Liver (tissue), 9 donors: ENCODE data around the gene FKBP1B. TPM values are rescaled to one million over a fixed set of nuclear protein-coding genes. Genes with fewer than 3 reads are reported as not detected.
"Not testable (repeated sequence)": the region's sequence is repeated elsewhere in the genome, so short reads cannot be mapped to it uniquely, and the experiment has no call there.

Experiments used
- DNase-seq: peaks from one replicate; pipeline ENCODE4 v3.0.0-alpha.2; 2017; ENCODE audit warnings: low spot score
- H3K27ac ChIP-seq, 2 donors: one replicate each; pipeline ENCODE4 v1.7.0; 2013; ENCODE audit warnings: inconsistent platforms in 2 of 2, low read length in 2 of 2, control low read depth in 1 of 2, low read depth in 1 of 2, mild to moderate bottlenecking in 1 of 2
- H3K27me3 ChIP-seq, 4 donors: one replicate each; pipeline versions ENCODE4 v1.6.1 to v1.7.0; 2013; ENCODE audit warnings: low read length in 3 of 4, inconsistent platforms in 1 of 4, mild to moderate bottlenecking in 1 of 4, moderate library complexity in 1 of 4; ENCODE audit not compliant: control insufficient read depth in 4 of 4, insufficient read depth in 4 of 4
- H3K36me3 ChIP-seq, 4 donors: one replicate each; pipeline versions ENCODE4 v1.6.1 to v1.7.0; 2013; ENCODE audit warnings: low read length in 3 of 4, mild to moderate bottlenecking in 3 of 4, low read depth in 1 of 4, moderate library complexity in 1 of 4; ENCODE audit not compliant: control insufficient read depth in 4 of 4, insufficient read depth in 3 of 4
- H3K4me1 ChIP-seq, 4 donors: one replicate each; pipeline versions ENCODE4 v1.6.1 to v1.7.0; 2013; ENCODE audit warnings: low read length in 3 of 4, mild to moderate bottlenecking in 3 of 4, moderate library complexity in 1 of 4; ENCODE audit not compliant: control insufficient read depth in 4 of 4, insufficient read depth in 4 of 4
- H3K4me3 ChIP-seq, 3 donors: one replicate each; pipeline versions ENCODE4 v1.6.1 to v1.7.0; 2013; ENCODE audit warnings: low read length in 3 of 3, control low read depth in 1 of 3, low read depth in 1 of 3, mild to moderate bottlenecking in 1 of 3
- H3K9ac ChIP-seq, 2 donors: one replicate each; pipeline ENCODE4 v1.7.0; 2013; ENCODE audit warnings: low read length in 2 of 2, mild to moderate bottlenecking in 2 of 2, moderate library complexity in 2 of 2, control low read depth in 1 of 2, low read depth in 1 of 2
- H3K9me3 ChIP-seq, 4 donors: one replicate each; pipeline versions ENCODE4 v1.6.1 to v1.7.0; 2013; ENCODE audit warnings: low read length in 3 of 4; ENCODE audit not compliant: control insufficient read depth in 4 of 4
- CTCF ChIP-seq: fragments of 150-350 bp; IDR thresholded peaks from 2 replicates; pipeline ENCODE4 v1.5.1; 2017; ENCODE audit warnings: improper control_type of control experiment, low read depth, low read length; ENCODE audit not compliant: missing input control
- EGR1 ChIP-seq, 2 donors: IDR thresholded peaks; 2 replicates each; pipeline ENCODE4 v1.6.1; 2016 to 2018; ENCODE audit warnings: antibody characterized with exemption in 2 of 2, low read depth in 2 of 2
- FOXA1 ChIP-seq: IDR thresholded peaks from 2 replicates; pipeline ENCODE4 v1.6.1; 2016; ENCODE audit warnings: antibody characterized with exemption
- GABPA ChIP-seq, 2 donors: IDR thresholded peaks in 1 of 2; conservative IDR thresholded peaks in 1 of 2; 2 replicates each; pipeline ENCODE4 v1.6.1; 2016; ENCODE audit warnings: antibody characterized with exemption in 2 of 2, mild to moderate bottlenecking in 1 of 2, moderate library complexity in 1 of 2
- RAD21 ChIP-seq, 2 donors: IDR thresholded peaks; 2 replicates each; pipeline ENCODE4 v1.6.1; 2016; ENCODE audit warnings: antibody characterized with exemption in 2 of 2, mild to moderate bottlenecking in 2 of 2
- SP1 ChIP-seq: IDR thresholded peaks from 2 replicates; pipeline ENCODE4 v1.6.1; 2018; ENCODE audit warnings: antibody characterized with exemption, mild to moderate bottlenecking
- YY1 ChIP-seq: IDR thresholded peaks from 2 replicates; pipeline ENCODE4 v1.6.1; 2016; ENCODE audit warnings: antibody characterized with exemption, mild to moderate bottlenecking
- WGBS: extraction: QIAGEN DNeasy Blood & Tissue Kit; methylation state at CpG from one replicate; pipeline ENCODE4 v1.1.7; 2013; 5-methylcytosine and 5-hydroxymethylcytosine counted together
- polyA plus RNA-seq, 2 donors: library from polyadenylated mRNA; stranded (reverse) in 1 of 2; unstranded in 1 of 2; fragments of 200-250 nt in 1 of 2; fragments of >200 nt in 1 of 2; fragmentation: Nextera tagmentation in 1 of 2; extraction: Ambion mirVana in 1 of 2; gene quantifications; one replicate each; pipeline versions ENCODE4 v1.2.1 to v1.2.3, GENCODE V29; 2013 to 2015
- total RNA-seq, 2 donors: library from RNA; depleted of rRNA; stranded (reverse); fragments of >200 nt; gene quantifications; one replicate each; pipeline ENCODE4 v1.2.3, GENCODE V29; 2014
- TF ChIP-seq, protein P1 (sequence below): IDR thresholded peaks from 2 replicates; pipeline ENCODE4 v1.6.1; 2016; ENCODE audit warnings: antibody characterized with exemption
- TF ChIP-seq, protein P2 (sequence below): IDR thresholded peaks from 2 replicates; pipeline ENCODE4 v1.6.1; 2016; ENCODE audit warnings: antibody characterized with exemption, mild to moderate bottlenecking
- TF ChIP-seq, protein P3 (sequence below): IDR thresholded peaks from 2 replicates; pipeline ENCODE4 v1.6.1; 2016; ENCODE audit warnings: antibody characterized with exemption
- TF ChIP-seq, protein P4 (sequence below): IDR thresholded peaks from 2 replicates; pipeline ENCODE4 v1.6.1; 2016; ENCODE audit warnings: antibody characterized with exemption
- donor health status: healthy.
- donor health status: healthy.
- donor health status: healthy.
- donor health status: healthy.
- donor health status: healthy.

The FKBP1B gene
- total and polyA plus RNA-seq, 4 donors = 3.6 to 23.6 (median 11.5) TPM

DNA sequence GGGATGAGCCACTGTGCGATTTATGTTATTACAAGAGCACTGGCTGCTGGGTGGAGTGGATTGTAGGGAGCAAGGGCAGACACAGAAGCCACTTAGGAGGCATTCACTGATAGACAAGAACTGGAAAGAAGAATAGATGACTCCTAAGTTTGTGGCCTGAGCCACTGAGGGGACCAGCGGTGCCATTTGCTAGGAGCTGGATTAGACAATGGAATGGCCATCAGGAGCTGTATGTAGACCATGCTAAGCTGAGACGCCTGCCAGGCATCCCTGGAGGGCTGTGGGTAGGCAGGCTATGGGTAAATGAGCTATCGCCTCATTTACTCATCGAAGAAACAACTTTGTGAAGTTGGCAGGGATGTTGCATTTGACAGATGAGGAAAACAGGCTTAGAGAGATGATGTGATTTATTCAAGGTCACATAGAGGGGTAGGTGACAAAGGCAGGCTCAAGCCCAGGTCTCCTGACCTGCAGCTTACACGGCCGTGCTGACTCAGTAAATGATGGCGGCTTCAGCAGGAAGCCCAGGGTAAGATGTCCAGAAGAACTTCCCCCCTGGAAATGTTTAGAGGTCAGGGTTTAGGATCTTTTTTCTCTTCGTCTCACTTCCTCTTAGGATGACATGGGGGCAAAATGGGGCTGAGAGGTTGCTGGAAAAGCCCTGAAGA lies 36.9 kb upstream of the FKBP1B start:
- H3K9me3 ChIP-seq = no peaks in the 10 kb centered on the region
- H3K4me3 ChIP-seq = no peak overlapping the region
- H3K27ac ChIP-seq = no peak overlapping the region
- 82% methylated on average over 9 of the region's 9 CpGs for WGBS
- no peak overlapping the region for H3K9ac ChIP-seq
- no peaks in the 10 kb centered on the region for H3K27me3 ChIP-seq
- TF ChIP-seq GABPA (IDR thresholded peaks at IDR 0.05 in 1 of 2, conservative IDR thresholded peaks at IDR 0.05 in 1 of 2) (no peak), EGR1 (IDR thresholded peaks at IDR 0.05; ENCODE audit: low read depth in 2 of 2) (no peak), FOXA1 (no peak), RAD21 (IDR thresholded peaks at IDR 0.05) (no peak), YY1 (no peak), SP1 (no peak), CTCF (no peak)
- TF ChIP-seq, protein P1, sequence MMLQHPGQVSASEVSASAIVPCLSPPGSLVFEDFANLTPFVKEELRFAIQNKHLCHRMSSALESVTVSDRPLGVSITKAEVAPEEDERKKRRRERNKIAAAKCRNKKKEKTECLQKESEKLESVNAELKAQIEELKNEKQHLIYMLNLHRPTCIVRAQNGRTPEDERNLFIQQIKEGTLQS = no peak
- TF ChIP-seq, protein P2, sequence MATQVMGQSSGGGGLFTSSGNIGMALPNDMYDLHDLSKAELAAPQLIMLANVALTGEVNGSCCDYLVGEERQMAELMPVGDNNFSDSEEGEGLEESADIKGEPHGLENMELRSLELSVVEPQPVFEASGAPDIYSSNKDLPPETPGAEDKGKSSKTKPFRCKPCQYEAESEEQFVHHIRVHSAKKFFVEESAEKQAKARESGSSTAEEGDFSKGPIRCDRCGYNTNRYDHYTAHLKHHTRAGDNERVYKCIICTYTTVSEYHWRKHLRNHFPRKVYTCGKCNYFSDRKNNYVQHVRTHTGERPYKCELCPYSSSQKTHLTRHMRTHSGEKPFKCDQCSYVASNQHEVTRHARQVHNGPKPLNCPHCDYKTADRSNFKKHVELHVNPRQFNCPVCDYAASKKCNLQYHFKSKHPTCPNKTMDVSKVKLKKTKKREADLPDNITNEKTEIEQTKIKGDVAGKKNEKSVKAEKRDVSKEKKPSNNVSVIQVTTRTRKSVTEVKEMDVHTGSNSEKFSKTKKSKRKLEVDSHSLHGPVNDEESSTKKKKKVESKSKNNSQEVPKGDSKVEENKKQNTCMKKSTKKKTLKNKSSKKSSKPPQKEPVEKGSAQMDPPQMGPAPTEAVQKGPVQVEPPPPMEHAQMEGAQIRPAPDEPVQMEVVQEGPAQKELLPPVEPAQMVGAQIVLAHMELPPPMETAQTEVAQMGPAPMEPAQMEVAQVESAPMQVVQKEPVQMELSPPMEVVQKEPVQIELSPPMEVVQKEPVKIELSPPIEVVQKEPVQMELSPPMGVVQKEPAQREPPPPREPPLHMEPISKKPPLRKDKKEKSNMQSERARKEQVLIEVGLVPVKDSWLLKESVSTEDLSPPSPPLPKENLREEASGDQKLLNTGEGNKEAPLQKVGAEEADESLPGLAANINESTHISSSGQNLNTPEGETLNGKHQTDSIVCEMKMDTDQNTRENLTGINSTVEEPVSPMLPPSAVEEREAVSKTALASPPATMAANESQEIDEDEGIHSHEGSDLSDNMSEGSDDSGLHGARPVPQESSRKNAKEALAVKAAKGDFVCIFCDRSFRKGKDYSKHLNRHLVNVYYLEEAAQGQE = no peak
- TF ChIP-seq, protein P3, sequence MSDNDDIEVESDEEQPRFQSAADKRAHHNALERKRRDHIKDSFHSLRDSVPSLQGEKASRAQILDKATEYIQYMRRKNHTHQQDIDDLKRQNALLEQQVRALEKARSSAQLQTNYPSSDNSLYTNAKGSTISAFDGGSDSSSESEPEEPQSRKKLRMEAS = no peak
- TF ChIP-seq, protein P4, sequence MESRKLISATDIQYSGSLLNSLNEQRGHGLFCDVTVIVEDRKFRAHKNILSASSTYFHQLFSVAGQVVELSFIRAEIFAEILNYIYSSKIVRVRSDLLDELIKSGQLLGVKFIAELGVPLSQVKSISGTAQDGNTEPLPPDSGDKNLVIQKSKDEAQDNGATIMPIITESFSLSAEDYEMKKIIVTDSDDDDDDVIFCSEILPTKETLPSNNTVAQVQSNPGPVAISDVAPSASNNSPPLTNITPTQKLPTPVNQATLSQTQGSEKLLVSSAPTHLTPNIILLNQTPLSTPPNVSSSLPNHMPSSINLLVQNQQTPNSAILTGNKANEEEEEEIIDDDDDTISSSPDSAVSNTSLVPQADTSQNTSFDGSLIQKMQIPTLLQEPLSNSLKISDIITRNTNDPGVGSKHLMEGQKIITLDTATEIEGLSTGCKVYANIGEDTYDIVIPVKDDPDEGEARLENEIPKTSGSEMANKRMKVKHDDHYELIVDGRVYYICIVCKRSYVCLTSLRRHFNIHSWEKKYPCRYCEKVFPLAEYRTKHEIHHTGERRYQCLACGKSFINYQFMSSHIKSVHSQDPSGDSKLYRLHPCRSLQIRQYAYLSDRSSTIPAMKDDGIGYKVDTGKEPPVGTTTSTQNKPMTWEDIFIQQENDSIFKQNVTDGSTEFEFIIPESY = no peak
- H3K36me3 ChIP-seq = no peaks in the 10 kb centered on the region
- peaks cover 3 to 10% (median 6%) of the 10 kb centered on the region in 4 donors for H3K4me1 ChIP-seq
- DNase-seq = peak; percentile 39

- H3K27ac ChIP-seq, H3K4me3 ChIP-seq, H3K36me3 ChIP-seq, H3K9me3 ChIP-seq, H3K27me3 ChIP-seq, DNase-seq, H3K4me1 ChIP-seq, H3K9ac ChIP-seq: not testable (repeated sequence)
- 94% methylated on average over 6 of the region's 6 CpGs for WGBS
Observed at GRCh38 chr2:24014902-24015301, 34.6 kb upstream of the FKBP1B start.
